HepG2 (cell line): ENCODE data around the gene BRAF. TPM values are rescaled to one million over a fixed set of nuclear protein-coding genes. Genes with fewer than 3 reads are reported as not detected.

Source experiments
- CENPBD1 ChIP-seq: sonication (generic); formaldehyde crosslinking; IDR thresholded peaks from 2 replicates; pipeline ENCODE4 v1.8.0; 2022; ENCODE audit warnings: missing genetic modification reagents, low read depth, mild to moderate bottlenecking, borderline replicate concordance
- DDIT3 ChIP-seq: sonication (generic); formaldehyde crosslinking; IDR thresholded peaks from 2 replicates; pipeline ENCODE4 v1.4.0; 2020; ENCODE audit warnings: mild to moderate bottlenecking, missing genetic modification reagents
- DPF2 ChIP-seq: sonication (generic); formaldehyde crosslinking; IDR thresholded peaks from 2 replicates; pipeline ENCODE4 v1.4.0; 2020; ENCODE audit warnings: mild to moderate bottlenecking, low read depth, missing genetic modification reagents, borderline replicate concordance
- ERF ChIP-seq: IDR thresholded peaks from 2 replicates; pipeline ENCODE4 v1.6.1; 2018; ENCODE audit warnings: missing biosample characterization, missing genetic modification reagents
- FUBP1 ChIP-seq: sonication (generic); formaldehyde crosslinking; IDR thresholded peaks from 2 replicates; pipeline ENCODE4 v1.5.1; 2020; ENCODE audit warnings: missing genetic modification reagents, mild to moderate bottlenecking, borderline replicate concordance
- MBD4 ChIP-seq: IDR thresholded peaks from 2 replicates; pipeline ENCODE4 v1.6.1; 2012; ENCODE audit warnings: low read length, inconsistent platforms, borderline replicate concordance
- SUZ12 ChIP-seq: fragments of 150-350 bp; IDR thresholded peaks from 2 replicates; pipeline ENCODE4 v1.6.1; 2014; ENCODE audit warnings: low read depth, low read length
- TCF7L2 ChIP-seq: IDR thresholded peaks from 2 replicates; pipeline ENCODE4 v1.6.1; 2011; ENCODE audit warnings: mild to moderate bottlenecking, low read depth, low read length, moderate library complexity
- TRAFD1 ChIP-seq: sonication (generic); formaldehyde crosslinking; IDR thresholded peaks from 2 replicates; pipeline ENCODE4 v1.5.1; 2020; ENCODE audit warnings: missing genetic modification reagents, mild to moderate bottlenecking, borderline replicate concordance
- WIZ ChIP-seq: sonication (generic); formaldehyde crosslinking; IDR thresholded peaks from 2 replicates; pipeline ENCODE4 v1.5.1; 2020; ENCODE audit warnings: mild to moderate bottlenecking, missing genetic modification reagents
- YEATS4 ChIP-seq: sonication (generic); formaldehyde crosslinking; IDR thresholded peaks from 2 replicates; pipeline ENCODE4 v1.4.0; 2020; ENCODE audit warnings: missing genetic modification reagents, borderline replicate concordance
- ZNF609 ChIP-seq: sonication (generic); formaldehyde crosslinking; IDR thresholded peaks from 2 replicates; pipeline ENCODE4 v1.4.0; 2020; ENCODE audit warnings: mild to moderate bottlenecking, missing genetic modification reagents, borderline replicate concordance
- ZNF687 ChIP-seq: sonication (generic); formaldehyde crosslinking; IDR thresholded peaks from 2 replicates; pipeline ENCODE4 v1.5.1; 2020; ENCODE audit warnings: mild to moderate bottlenecking, missing genetic modification reagents, moderate library complexity
- polyA plus RNA-seq, 8 experiments: library from polyadenylated mRNA; depleted of rRNA in 3 of 8; stranded (reverse) in 7 of 8; unstranded in 1 of 8; fragments of >200 nt; fragmentation: Illumina TruSeq in 4 of 8; extraction: Trizol in 4 of 8; gene quantifications; 2 replicates each; pipeline versions ENCODE4 v1.2.1 to v1.2.3, GENCODE V29; 2011 to 2016; ENCODE audit warnings: low read depth in 4 of 8, missing spikeins in 1 of 8, mixed read lengths in 1 of 8; ENCODE audit not compliant: insufficient read depth in 1 of 8
- total RNA-seq, 5 experiments: library from RNA; depleted of rRNA; stranded (reverse); fragments of >200 nt; fragmentation: Illumina TruSeq; extraction: Trizol; gene quantifications; 2 replicates each; pipeline ENCODE4 v1.2.3, GENCODE V29; 2016; ENCODE audit warnings: low read depth in 1 of 5

BRAF gene
- total and polyA plus RNA-seq, 2 of the 13 experiments (the other 11 are each of a cell fraction or from before 2014, with no cell fraction given): 12.5 to 13.4 TPM

- TF ChIP-seq ZNF687 (peak; percentile 84), CENPBD1 (CRISPR knock-in tag) (no peak), FUBP1 (CRISPR knock-in tag) (no peak), TCF7L2 (no peak), DPF2 (CRISPR knock-in tag) (no peak), TRAFD1 (CRISPR knock-in tag) (no peak), WIZ (CRISPR knock-in tag) (no peak), SUZ12 (no peak), MBD4 (no peak), DDIT3 (CRISPR knock-in tag) (no peak), ERF (CRISPR knock-in tag) (0 out of 2 replicates have a peak, but pooled peaks have one; percentile 15), ZNF609 (CRISPR knock-in tag) (no peak), YEATS4 (CRISPR knock-in tag) (peak; percentile 50; the same call in 1 of the 2 replicates)
These were observed 251.5 kb downstream of the BRAF start (continued) for GRCh38 chr7:140673063-140673773.
